Measurements from ENCODE around the gene MAP2K5. TPM values are rescaled to one million over a fixed set of nuclear protein-coding genes. Genes with fewer than 3 reads are reported as not detected.

MAP2K5 gene
- total and polyA plus RNA-seq, 2 donors from 2014 or later: 14.1 to 18.6 TPM

GRCh38 chr15:67509918-67510317 lies 32.6 kb upstream of the MAP2K5 start:
- intact Hi-C loops (cut with DNase I): no loop called here
- H3K9ac ChIP-seq (ENCODE audit: low read length in 3 of 3): no peak overlapping the region
- DNase-seq (no peak), FAIRE-seq (no peak)
- no peak overlapping the region for H3K27ac ChIP-seq (ENCODE audit: low read depth in 2 of 2, low read length in 2 of 2)
- no peaks in the 10 kb centered on the region for H3K27me3 ChIP-seq (ENCODE audit: control insufficient read depth, insufficient read depth, low read length)
- no peaks in the 10 kb centered on the region for H3K4me1 ChIP-seq (ENCODE audit: control insufficient read depth in 2 of 3, insufficient read depth in 2 of 3, low read depth in 1 of 3, low read length in 3 of 3)
- no peak overlapping the region for H3K4me3 ChIP-seq (ENCODE audit: low read length in 3 of 3)
- TF ChIP-seq, protein P1, sequence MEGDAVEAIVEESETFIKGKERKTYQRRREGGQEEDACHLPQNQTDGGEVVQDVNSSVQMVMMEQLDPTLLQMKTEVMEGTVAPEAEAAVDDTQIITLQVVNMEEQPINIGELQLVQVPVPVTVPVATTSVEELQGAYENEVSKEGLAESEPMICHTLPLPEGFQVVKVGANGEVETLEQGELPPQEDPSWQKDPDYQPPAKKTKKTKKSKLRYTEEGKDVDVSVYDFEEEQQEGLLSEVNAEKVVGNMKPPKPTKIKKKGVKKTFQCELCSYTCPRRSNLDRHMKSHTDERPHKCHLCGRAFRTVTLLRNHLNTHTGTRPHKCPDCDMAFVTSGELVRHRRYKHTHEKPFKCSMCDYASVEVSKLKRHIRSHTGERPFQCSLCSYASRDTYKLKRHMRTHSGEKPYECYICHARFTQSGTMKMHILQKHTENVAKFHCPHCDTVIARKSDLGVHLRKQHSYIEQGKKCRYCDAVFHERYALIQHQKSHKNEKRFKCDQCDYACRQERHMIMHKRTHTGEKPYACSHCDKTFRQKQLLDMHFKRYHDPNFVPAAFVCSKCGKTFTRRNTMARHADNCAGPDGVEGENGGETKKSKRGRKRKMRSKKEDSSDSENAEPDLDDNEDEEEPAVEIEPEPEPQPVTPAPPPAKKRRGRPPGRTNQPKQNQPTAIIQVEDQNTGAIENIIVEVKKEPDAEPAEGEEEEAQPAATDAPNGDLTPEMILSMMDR (IDR thresholded peaks at IDR 0.05; ENCODE audit: borderline replicate concordance, extremely low read depth, insufficient read depth): no peak
- peaks cover 0 to 4% (median 0%) of the 10 kb centered on the region in 3 donors for H3K36me3 ChIP-seq (ENCODE audit: control insufficient read depth in 2 of 3, insufficient read depth in 3 of 3, low read length in 3 of 3)
- H3K9me3 ChIP-seq (ENCODE audit: control insufficient read depth in 2 of 3, insufficient read depth in 1 of 3, low read length in 3 of 3): no peaks in the 10 kb centered on the region

DNA sequence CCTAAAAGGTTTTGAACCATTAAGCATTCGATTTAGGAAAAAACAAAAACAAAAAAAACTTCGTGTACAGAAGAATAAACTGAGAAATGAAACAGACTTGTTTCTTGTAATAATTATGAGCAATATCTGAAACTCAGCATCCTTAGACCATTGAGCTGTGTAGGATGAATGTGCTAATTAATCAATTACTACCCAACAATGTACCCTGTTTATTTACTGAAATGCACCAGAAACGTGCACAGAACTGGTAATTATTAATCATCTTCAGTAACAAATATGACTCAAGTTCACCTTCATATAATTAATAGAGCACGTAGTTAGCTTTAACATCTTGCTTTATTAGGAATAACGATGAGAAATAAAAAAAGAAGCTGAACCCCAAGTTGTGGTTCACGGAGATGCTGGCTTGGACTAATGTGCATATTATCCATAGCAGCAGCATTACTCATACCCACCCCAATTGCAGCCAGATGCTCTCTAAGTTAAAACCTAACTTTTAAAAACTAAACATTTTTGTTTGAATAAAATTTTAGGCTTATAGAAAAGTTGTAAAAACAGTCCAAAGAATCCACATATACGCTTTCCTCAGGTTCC lies 31.8 kb upstream of the MAP2K5 start:
- intact Hi-C loops (cut with DNase I): no loop called here
- no peak for FAIRE-seq
- H3K27ac ChIP-seq (ENCODE audit: low read depth in 2 of 2, low read length in 2 of 2): no peak overlapping the region
- DNase-seq: no peak
- H3K9ac ChIP-seq (ENCODE audit: low read length in 3 of 3): no peak overlapping the region
- TF ChIP-seq, protein P1 (IDR thresholded peaks at IDR 0.05; ENCODE audit: borderline replicate concordance, extremely low read depth, insufficient read depth): no peak
- no peaks in the 10 kb centered on the region for H3K4me1 ChIP-seq (ENCODE audit: control insufficient read depth in 2 of 3, insufficient read depth in 2 of 3, low read depth in 1 of 3, low read length in 3 of 3)
- H3K27me3 ChIP-seq (ENCODE audit: control insufficient read depth, insufficient read depth, low read length): no peaks in the 10 kb centered on the region
- no peak overlapping the region for H3K4me3 ChIP-seq (ENCODE audit: low read length in 3 of 3)
- H3K9me3 ChIP-seq (ENCODE audit: control insufficient read depth in 2 of 3, insufficient read depth in 1 of 3, low read length in 3 of 3): no peaks in the 10 kb centered on the region
- peaks cover 0 to 4% (median 0%) of the 10 kb centered on the region in 3 donors for H3K36me3 ChIP-seq (ENCODE audit: control insufficient read depth in 2 of 3, insufficient read depth in 3 of 3, low read length in 3 of 3)

DNA sequence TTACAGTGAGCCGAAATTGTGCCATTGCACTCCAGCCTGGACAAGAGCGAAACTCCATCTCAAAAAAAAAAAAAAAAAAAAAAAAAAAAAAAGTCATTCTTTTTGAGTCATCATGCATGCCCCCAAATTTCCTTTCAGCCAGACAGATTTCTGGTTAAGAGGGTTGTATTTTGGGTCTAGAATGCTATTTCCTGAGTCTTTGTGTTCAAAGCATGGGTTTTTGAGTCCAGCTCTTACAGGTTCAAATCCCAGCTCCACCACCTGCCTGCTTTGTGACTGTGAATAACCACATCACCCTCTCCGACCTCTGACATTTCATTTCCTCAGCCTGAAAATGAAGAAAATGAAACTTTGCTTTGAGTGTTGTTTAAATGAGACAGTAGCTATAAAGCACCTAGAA lies 30.9 kb upstream of the MAP2K5 start:
- intact Hi-C loops (cut with DNase I): no loop called here
- DNase-seq (no peak), FAIRE-seq (no peak)

More for the DNA sequence above, 30.9 kb upstream of the MAP2K5 start:
- TF ChIP-seq, protein P1 (IDR thresholded peaks at IDR 0.05; ENCODE audit: borderline replicate concordance, extremely low read depth, insufficient read depth): no peak
- H3K27ac ChIP-seq (ENCODE audit: low read depth in 2 of 2, low read length in 2 of 2): no peak overlapping the region
- no peaks in the 10 kb centered on the region for H3K4me1 ChIP-seq (ENCODE audit: control insufficient read depth in 2 of 3, insufficient read depth in 2 of 3, low read depth in 1 of 3, low read length in 3 of 3)
- no peak overlapping the region for H3K4me3 ChIP-seq (ENCODE audit: low read length in 3 of 3)
- H3K27me3 ChIP-seq (ENCODE audit: control insufficient read depth, insufficient read depth, low read length): no peaks in the 10 kb centered on the region
- H3K9ac ChIP-seq (ENCODE audit: low read length in 3 of 3): no peak overlapping the region
- H3K36me3 ChIP-seq (ENCODE audit: control insufficient read depth in 2 of 3, insufficient read depth in 3 of 3, low read length in 3 of 3): peaks cover 0 to 4% (median 0%) of the 10 kb centered on the region in 3 donors
- no peaks in the 10 kb centered on the region for H3K9me3 ChIP-seq (ENCODE audit: control insufficient read depth in 2 of 3, insufficient read depth in 1 of 3, low read length in 3 of 3)
